ENCODE results near the gene USP22. TPM values are rescaled to one million over a fixed set of nuclear protein-coding genes. Genes with fewer than 3 reads are reported as not detected.

USP22 gene
- polyA plus RNA-seq, 1 donor (not counting 4 experiments of a cell fraction or from before 2014, with no cell fraction given): 111 TPM

- no peak overlapping the region for H3K9ac ChIP-seq (ENCODE audit: control insufficient read depth, extremely low read depth, insufficient read depth, low read length)
- H3K36me3 ChIP-seq (ENCODE audit: control insufficient read depth in 2 of 2, extremely low read depth in 1 of 2, insufficient read depth in 2 of 2, low read length in 2 of 2): no peaks in the 10 kb centered on the region
- TF ChIP-seq CTCF (optimal IDR thresholded peaks at IDR 0.05 in 1 of 3, IDR thresholded peaks at IDR 0.05 in 1 of 3, conservative IDR thresholded peaks at IDR 0.05 in 1 of 3; ENCODE audit: extremely low read depth in 1 of 3, insufficient read depth in 2 of 3, low read length in 3 of 3): no peak
- no peaks in the 10 kb centered on the region for H3K9me1 ChIP-seq (ENCODE audit: control insufficient read depth, extremely low read depth, insufficient read depth, low read length)
- DNase-seq (ENCODE audit: low read depth, low spot score) (no peak), FAIRE-seq (no peak)
- H3K4me3 ChIP-seq (ENCODE audit: control insufficient read depth in 2 of 3, extremely low read depth in 1 of 3, insufficient read depth in 2 of 3, low read depth in 1 of 3, low read length in 3 of 3): no peak overlapping the region
- H3K79me2 ChIP-seq (ENCODE audit: control insufficient read depth, insufficient read depth, low read length): no peaks in the 10 kb centered on the region
- H3K27ac ChIP-seq (ENCODE audit: control insufficient read depth, insufficient read depth, low read length): no peak overlapping the region
- dilution Hi-C loops (cut with MboI; ENCODE audit: extremely low pct_ligation_motif_present, low sequenced_read_pairs): no loop called here
- H3K27me3 ChIP-seq (ENCODE audit: control insufficient read depth, extremely low read depth, insufficient read depth, low read length): no peaks in the 10 kb centered on the region
- no peaks in the 10 kb centered on the region for H4K20me1 ChIP-seq (ENCODE audit: control insufficient read depth, extremely low read depth, insufficient read depth, low read length)
- no peaks in the 10 kb centered on the region for H3K9me3 ChIP-seq (ENCODE audit: control insufficient read depth, low read depth, low read length)
- H3K4me1 ChIP-seq (ENCODE audit: control insufficient read depth, extremely low read depth, insufficient read depth, low read length): no peaks in the 10 kb centered on the region
- no peak overlapping the region for H2AFZ ChIP-seq (ENCODE audit: control insufficient read depth, low read length)
- no peak overlapping the region for H3K4me2 ChIP-seq (ENCODE audit: control insufficient read depth, extremely low read depth, insufficient read depth, low read depth, low read length)
These were observed 59.5 kb downstream of the USP22 start for GRCh38 chr17:20983359-20983637.

GRCh38 chr17:20982589-20983358 lies 60.0 kb downstream of the USP22 start:
- Histone ChIP-seq H3K27me3 (ENCODE audit: control insufficient read depth, extremely low read depth, insufficient read depth, low read length) (no peaks in the 10 kb centered on the region), H3K4me3 (ENCODE audit: control insufficient read depth in 2 of 3, extremely low read depth in 1 of 3, insufficient read depth in 2 of 3, low read depth in 1 of 3, low read length in 3 of 3) (no peak overlapping the region), H4K20me1 (ENCODE audit: control insufficient read depth, extremely low read depth, insufficient read depth, low read length) (no peaks in the 10 kb centered on the region), H3K9me3 (ENCODE audit: control insufficient read depth, low read depth, low read length) (no peaks in the 10 kb centered on the region), H3K79me2 (ENCODE audit: control insufficient read depth, insufficient read depth, low read length) (no peaks in the 10 kb centered on the region), H3K27ac (ENCODE audit: control insufficient read depth, insufficient read depth, low read length) (no peak overlapping the region), H3K4me1 (ENCODE audit: control insufficient read depth, extremely low read depth, insufficient read depth, low read length) (no peaks in the 10 kb centered on the region), H3K9ac (ENCODE audit: control insufficient read depth, extremely low read depth, insufficient read depth, low read length) (no peak overlapping the region), H3K36me3 (ENCODE audit: control insufficient read depth in 2 of 2, extremely low read depth in 1 of 2, insufficient read depth in 2 of 2, low read length in 2 of 2) (no peaks in the 10 kb centered on the region), H2AFZ (ENCODE audit: control insufficient read depth, low read length) (no peak overlapping the region), H3K4me2 (ENCODE audit: control insufficient read depth, extremely low read depth, insufficient read depth, low read depth, low read length) (no peak overlapping the region), H3K9me1 (ENCODE audit: control insufficient read depth, extremely low read depth, insufficient read depth, low read length) (no peaks in the 10 kb centered on the region)
- no peak for FAIRE-seq
- no peak for DNase-seq (ENCODE audit: low read depth, low spot score)
- TF ChIP-seq EZH2 (IDR thresholded peaks at IDR 0.05; ENCODE audit: low read length): no peak
- TF ChIP-seq CTCF (optimal IDR thresholded peaks at IDR 0.05 in 1 of 3, IDR thresholded peaks at IDR 0.05 in 1 of 3, conservative IDR thresholded peaks at IDR 0.05 in 1 of 3; ENCODE audit: extremely low read depth in 1 of 3, insufficient read depth in 2 of 3, low read length in 3 of 3): no peak
- dilution Hi-C loops (cut with MboI; ENCODE audit: extremely low pct_ligation_motif_present, low sequenced_read_pairs): no loop called here

All from keratinocyte (primary cell).